IMR-90 (cell line): Measurements from ENCODE around the gene DBNDD1. TPM values are rescaled to one million over a fixed set of nuclear protein-coding genes. Genes with fewer than 3 reads are reported as not detected.

Experiments
- ATAC-seq: fragments of 200-7000 bp; cut with Tn5 transposase; 2 replicates; pipeline ENCODE4 v1.9.1; 2020; ENCODE audit warnings: low read depth, mild to moderate bottlenecking, moderate library complexity
- BruUV-seq: library from RNA; stranded (reverse); fragments of 400-500 nt; replicated peaks from 2 replicates; lab custom pipeline; 2021; lab: Mats Ljungman, UMichigan
- CTCF ChIA-PET: fragments of 300-600 bp; formaldehyde crosslinking; extraction: SDS; loops from one replicate; lab custom pipeline; 2021; ENCODE audit warnings: antibody characterized with exemption; lab: Yijun Ruan, JAX
- POLR2A ChIA-PET: fragments of 300-600 bp; sonication (Branson Sonifier 250); formaldehyde crosslinking; loops from one replicate; lab custom pipeline; 2022; ENCODE audit warnings: antibody characterized with exemption; ENCODE audit not compliant: unreplicated experiment; lab: Charles Lee
- DNase-seq: peaks from one replicate; pipeline ENCODE4 v3.0.0; 2013
- H2AFZ ChIP-seq: replicated peaks from 2 replicates; pipeline ENCODE3; 2013; ENCODE audit warnings: low read length, mild to moderate bottlenecking; ENCODE audit not compliant: poor library complexity
- H2AK5ac ChIP-seq: 2 replicates; pipeline ENCODE4 v1.6.1; 2013; ENCODE audit warnings: low read depth, low read length, inconsistent platforms
- H2AK9ac ChIP-seq: replicated peaks from 2 replicates; pipeline ENCODE3; 2013; ENCODE audit warnings: mild to moderate bottlenecking, low read depth, low read length, moderate library complexity; ENCODE audit not compliant: poor library complexity
- H2BK120ac ChIP-seq: 2 replicates; pipeline ENCODE4 v1.6.1; 2013; ENCODE audit warnings: low read depth, low read length, inconsistent platforms
- H2BK15ac ChIP-seq: 3 replicates; pipeline ENCODE4 v1.6.1; 2013; ENCODE audit warnings: low read depth, low read length, inconsistent platforms
- H2BK20ac ChIP-seq: 2 replicates; pipeline ENCODE4 v1.6.1; 2013; ENCODE audit warnings: low read depth, mild to moderate bottlenecking, inconsistent platforms, low read length, moderate library complexity
- H2BK5ac ChIP-seq: 2 replicates; pipeline ENCODE4 v1.6.1; 2013; ENCODE audit warnings: mild to moderate bottlenecking, low read depth, low read length, inconsistent platforms; ENCODE audit not compliant: poor library complexity, severe bottlenecking
- H3K14ac ChIP-seq: replicated peaks from 2 replicates; pipeline ENCODE4 v1.6.1; 2013; ENCODE audit warnings: low read depth, low read length, inconsistent platforms
- H3K18ac ChIP-seq: 2 replicates; pipeline ENCODE4 v1.6.1; 2013; ENCODE audit warnings: low read depth, low read length, control low read depth
- H3K23ac ChIP-seq: 2 replicates; pipeline ENCODE4 v1.6.1; 2013; ENCODE audit warnings: low read depth, low read length, inconsistent platforms
- H3K27ac ChIP-seq: 2 replicates; pipeline ENCODE4 v1.5.1; 2013; ENCODE audit warnings: mild to moderate bottlenecking, control low read depth, low read length; ENCODE audit not compliant: insufficient read depth
- H3K27me3 ChIP-seq: 2 replicates; pipeline ENCODE4 v1.6.1; 2013; ENCODE audit warnings: low read length; ENCODE audit not compliant: control insufficient read depth, insufficient read depth
- H3K36me3 ChIP-seq: 2 replicates; pipeline ENCODE4 v1.6.1; 2013; ENCODE audit warnings: low read length, mixed read lengths; ENCODE audit not compliant: control insufficient read depth, insufficient read depth
- H3K4ac ChIP-seq: 2 replicates; pipeline ENCODE4 v1.6.1; 2013; ENCODE audit warnings: low read depth, low read length, inconsistent platforms
- H3K4me1 ChIP-seq: 2 replicates; pipeline ENCODE4 v1.6.1; 2013; ENCODE audit warnings: low read length, mixed read lengths; ENCODE audit not compliant: control insufficient read depth, insufficient read depth
- H3K4me2 ChIP-seq: 2 replicates; pipeline ENCODE4 v1.6.1; 2013; ENCODE audit warnings: low read depth, mild to moderate bottlenecking, control low read depth, low read length, moderate library complexity
- H3K4me3 ChIP-seq: 2 replicates; pipeline ENCODE4 v1.5.1; 2013; ENCODE audit warnings: low read depth, mild to moderate bottlenecking, control low read depth, low read length, moderate library complexity; ENCODE audit not compliant: insufficient read depth
- H3K56ac ChIP-seq: 2 replicates; pipeline ENCODE4 v1.6.1; 2013; ENCODE audit warnings: low read length, inconsistent platforms; ENCODE audit not compliant: insufficient read depth; ENCODE audit errors: extremely low read depth
- H3K79me1 ChIP-seq, 2 experiments: 2 replicates each; pipeline ENCODE4 v1.6.1; 2013; ENCODE audit warnings: low read length in 2 of 2, inconsistent platforms in 1 of 2, low read depth in 1 of 2
- H3K9ac ChIP-seq: 2 replicates; pipeline ENCODE4 v1.6.1; 2013; ENCODE audit warnings: low read depth, low read length, control low read depth
- H3K9me1 ChIP-seq: 2 replicates; pipeline ENCODE4 v1.6.1; 2013; ENCODE audit warnings: low read length, inconsistent platforms; ENCODE audit not compliant: insufficient read depth
- H3K9me3 ChIP-seq: 2 replicates; pipeline ENCODE4 v1.6.1; 2013; ENCODE audit warnings: low read length; ENCODE audit not compliant: control insufficient read depth, insufficient read depth
- H4K20me1 ChIP-seq: 2 replicates; pipeline ENCODE4 v1.6.1; 2013; ENCODE audit warnings: low read length, inconsistent platforms; ENCODE audit not compliant: insufficient read depth
- H4K5ac ChIP-seq: 2 replicates; pipeline ENCODE4 v1.6.1; 2013; ENCODE audit warnings: mild to moderate bottlenecking, low read depth, low read length, control low read depth
- H4K8ac ChIP-seq, 2 experiments: 2 replicates each; pipeline ENCODE4 v1.6.1; 2013; ENCODE audit warnings: low read depth in 2 of 2, low read length in 2 of 2, control low read depth in 1 of 2, inconsistent platforms in 1 of 2
- H4K91ac ChIP-seq: 2 replicates; pipeline ENCODE4 v1.6.1; 2013; ENCODE audit warnings: low read depth, low read length, inconsistent platforms; ENCODE audit not compliant: insufficient read depth
- BHLHE40 ChIP-seq: fragments of 150-350 bp; IDR thresholded peaks from 2 replicates; pipeline ENCODE4 v1.6.1; 2016; ENCODE audit warnings: mild to moderate bottlenecking, low read depth, low read length
- CEBPB ChIP-seq: IDR thresholded peaks from 2 replicates; pipeline ENCODE4 v1.6.1; 2012; ENCODE audit warnings: low read depth, low read length, improper control_type of control experiment
- CHD1 ChIP-seq: IDR thresholded peaks from 2 replicates; pipeline ENCODE4 v1.6.1; 2012; ENCODE audit warnings: low read depth, low read length, improper control_type of control experiment
- FOS ChIP-seq: fragments of 150-350 bp; IDR thresholded peaks from 2 replicates; pipeline ENCODE4 v1.6.1; 2016; ENCODE audit warnings: low read depth, low read length
- MAFK ChIP-seq: IDR thresholded peaks from 2 replicates; pipeline ENCODE4 v1.6.1; 2012; ENCODE audit warnings: low read depth, low read length, improper control_type of control experiment
- MAZ ChIP-seq: IDR thresholded peaks from 2 replicates; pipeline ENCODE4 v1.6.1; 2012; ENCODE audit warnings: low read depth, mild to moderate bottlenecking, low read length, improper control_type of control experiment, moderate library complexity, borderline replicate concordance
- MXI1 ChIP-seq: IDR thresholded peaks from 2 replicates; pipeline ENCODE4 v1.6.1; 2012; ENCODE audit warnings: low read depth, mild to moderate bottlenecking, low read length, moderate library complexity, borderline replicate concordance
- NFE2L2 ChIP-seq: fragments of 150-350 bp; IDR thresholded peaks from 2 replicates; pipeline ENCODE4 v1.6.1; 2016; ENCODE audit warnings: low read depth, mild to moderate bottlenecking, low read length
- POLR2A ChIP-seq: IDR thresholded peaks from 2 replicates; pipeline ENCODE4 v1.6.1; 2012; ENCODE audit warnings: mild to moderate bottlenecking, low read depth, low read length
- RAD21 ChIP-seq: IDR thresholded peaks from 2 replicates; pipeline ENCODE4 v1.6.1; 2012; ENCODE audit warnings: low read length, improper control_type of control experiment
- RCOR1 ChIP-seq: IDR thresholded peaks from 2 replicates; pipeline ENCODE4 v1.6.1; 2012; ENCODE audit warnings: mild to moderate bottlenecking, low read length, improper control_type of control experiment; ENCODE audit not compliant: insufficient replicate concordance
- RFX5 ChIP-seq: IDR thresholded peaks from 2 replicates; pipeline ENCODE4 v1.8.0; 2012; ENCODE audit warnings: low read depth, mild to moderate bottlenecking, low read length, moderate library complexity
- SMC3 ChIP-seq: fragments of 150-350 bp; IDR thresholded peaks from 2 replicates; pipeline ENCODE4 v1.6.1; 2016; ENCODE audit warnings: low read depth, mild to moderate bottlenecking, antibody characterized with exemption, low read length, moderate library complexity
- WGBS, 2 experiments: methylation state at CpG; one replicate each; pipeline versions ENCODE4 v1.1.5 to v1.1.7; 2013; ENCODE audit warnings: missing lambda C conversion rate in 2 of 2; ENCODE audit not compliant: insufficient read length in 1 of 2; ENCODE audit errors: extremely low coverage in 2 of 2; 5-methylcytosine and 5-hydroxymethylcytosine counted together
- dilution Hi-C: fragments of 300-500 bp; cut with HindIII; formaldehyde crosslinking; loops from one replicate; pipeline ENCODE4 v1.14.3; 2018; ENCODE audit warnings: low sequenced_read_pairs; ENCODE audit not compliant: unreplicated experiment
- in situ Hi-C: fragments of 300-500 bp; cut with MboI; formaldehyde crosslinking; loops from 3 replicates; pipeline ENCODE4 v1.14.3; 2019; ENCODE audit warnings: low sequenced_read_pairs, inconsistent platforms, mixed read lengths
- intact Hi-C: fragments of 100-400 bp; cut with micrococcal nuclease; formaldehyde crosslinking; loops from 2 replicates; pipeline ENCODE4 v1.10.0; 2022
- polyA plus RNA-seq, 3 experiments: library from polyadenylated mRNA; depleted of rRNA; stranded (reverse); fragments of >200 nt; gene quantifications; 2 replicates each; pipeline ENCODE4 v1.2.3, GENCODE V29; 2012; ENCODE audit warnings: low replicate concordance in 1 of 3
- total RNA-seq: library from RNA; depleted of rRNA; stranded (reverse); fragments of >200 nt; gene quantifications from 2 replicates; pipeline ENCODE4 v1.2.3, GENCODE V29; 2012
- TF ChIP-seq, protein P1 (sequence below): fragments of 150-350 bp; IDR thresholded peaks from 2 replicates; pipeline ENCODE4 v1.6.1; 2017; ENCODE audit warnings: mild to moderate bottlenecking, antibody characterized with exemption, low read length, low read depth
- TF ChIP-seq, protein P2 (sequence below): fragments of 150-350 bp; IDR thresholded peaks from 2 replicates; pipeline ENCODE4 v1.6.1; 2016; ENCODE audit warnings: low read depth, mild to moderate bottlenecking, low read length, moderate library complexity, borderline replicate concordance
- TF ChIP-seq, protein P3 (sequence below): conservative IDR thresholded peaks from 2 replicates; pipeline ENCODE4 v1.5.1; 2012; ENCODE audit warnings: mild to moderate bottlenecking, low read depth, low read length, improper control_type of control experiment

The DBNDD1 gene
- total and polyA plus RNA-seq, 2 of the 4 experiments (the other 2 are of a cell fraction), result 3.4 to 23.0 TPM

DNA sequence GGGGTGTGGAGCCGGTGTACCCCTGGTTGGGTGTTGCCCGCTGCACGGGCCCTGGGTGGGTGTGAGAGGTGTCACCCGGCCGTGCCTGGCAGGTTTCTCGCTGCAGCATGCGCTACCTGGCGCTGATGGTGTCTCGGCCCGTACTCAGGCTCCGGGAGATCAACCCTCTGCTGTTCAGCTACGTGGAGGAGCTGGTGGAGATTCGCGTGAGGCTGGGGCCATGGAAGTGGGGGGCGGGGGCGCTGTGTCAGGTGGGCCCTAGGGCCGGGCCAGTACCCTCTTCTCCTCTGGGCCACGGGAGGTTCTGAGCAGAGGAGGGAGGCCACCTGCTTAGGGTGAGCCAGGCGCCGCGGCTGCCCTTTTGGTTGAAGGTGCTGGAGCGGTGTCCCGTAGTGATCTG, 57.3 kb downstream of the DBNDD1 start:
- H2BK5ac ChIP-seq, result no peak overlapping the region
- H2AK9ac ChIP-seq, result no peak overlapping the region
- H3K4me3 ChIP-seq, result no peak overlapping the region
- 95% methylated on average over 8 of the region's 23 CpGs; no CpG with 5 or more reads in 1 of the 2 experiments for WGBS, 2 experiments
- peaks cover 49% of the 10 kb centered on the region for H3K36me3 ChIP-seq
- no peak overlapping the region for H2BK20ac ChIP-seq
- no peak overlapping the region for H4K5ac ChIP-seq
- POLR2A ChIA-PET, result no interaction called here
- H3K4me2 ChIP-seq, result no peak overlapping the region
- H3K27ac ChIP-seq, result no peak overlapping the region
- no peaks in the 10 kb centered on the region; the same call in 1 of the 2 replicates for H3K9me1 ChIP-seq
- dilution Hi-C loops, result no loop called here
- no peak overlapping the region for H2AK5ac ChIP-seq
- ATAC-seq, result no peak
- peaks cover 0 to 15% of the 10 kb centered on the region in 2 experiments; a peak in 2 of 4 replicates for H3K79me1 ChIP-seq
- H4K8ac ChIP-seq, result no peak overlapping the region
- no peaks in the 10 kb centered on the region for H3K9me3 ChIP-seq
- H2BK120ac ChIP-seq, result no peak overlapping the region
- H3K9ac ChIP-seq, result no peak overlapping the region
- no peak overlapping the region for H3K56ac ChIP-seq
- intact Hi-C loops, result no loop called here
- H3K18ac ChIP-seq, result no peak overlapping the region
- H3K4me1 ChIP-seq, result no peaks in the 10 kb centered on the region
- BruUV-seq, result no TSS peak
- H2AFZ ChIP-seq, result no peak overlapping the region
- no peak overlapping the region for H2BK15ac ChIP-seq
- no peak for DNase-seq
- H4K20me1 ChIP-seq, result peaks cover 4% of the 10 kb centered on the region; the same call in 1 of the 2 replicates
- CTCF ChIA-PET, result no interaction called here
- in situ Hi-C loops, result no loop called here
- no peak overlapping the region for H3K4ac ChIP-seq
- H3K14ac ChIP-seq, result no peak overlapping the region
- no peak overlapping the region for H3K23ac ChIP-seq
- no peak for TF ChIP-seq CHD1
- no peak for TF ChIP-seq MXI1
- no peak for TF ChIP-seq MAZ
- no peak for TF ChIP-seq CEBPB
- TF ChIP-seq RFX5, result no peak
- TF ChIP-seq, protein P1, sequence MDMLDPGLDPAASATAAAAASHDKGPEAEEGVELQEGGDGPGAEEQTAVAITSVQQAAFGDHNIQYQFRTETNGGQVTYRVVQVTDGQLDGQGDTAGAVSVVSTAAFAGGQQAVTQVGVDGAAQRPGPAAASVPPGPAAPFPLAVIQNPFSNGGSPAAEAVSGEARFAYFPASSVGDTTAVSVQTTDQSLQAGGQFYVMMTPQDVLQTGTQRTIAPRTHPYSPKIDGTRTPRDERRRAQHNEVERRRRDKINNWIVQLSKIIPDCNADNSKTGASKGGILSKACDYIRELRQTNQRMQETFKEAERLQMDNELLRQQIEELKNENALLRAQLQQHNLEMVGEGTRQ, result no peak
- TF ChIP-seq NFE2L2, result no peak
- TF ChIP-seq, protein P2, sequence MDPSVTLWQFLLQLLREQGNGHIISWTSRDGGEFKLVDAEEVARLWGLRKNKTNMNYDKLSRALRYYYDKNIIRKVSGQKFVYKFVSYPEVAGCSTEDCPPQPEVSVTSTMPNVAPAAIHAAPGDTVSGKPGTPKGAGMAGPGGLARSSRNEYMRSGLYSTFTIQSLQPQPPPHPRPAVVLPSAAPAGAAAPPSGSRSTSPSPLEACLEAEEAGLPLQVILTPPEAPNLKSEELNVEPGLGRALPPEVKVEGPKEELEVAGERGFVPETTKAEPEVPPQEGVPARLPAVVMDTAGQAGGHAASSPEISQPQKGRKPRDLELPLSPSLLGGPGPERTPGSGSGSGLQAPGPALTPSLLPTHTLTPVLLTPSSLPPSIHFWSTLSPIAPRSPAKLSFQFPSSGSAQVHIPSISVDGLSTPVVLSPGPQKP, result no peak
- TF ChIP-seq MAFK, result no peak
- TF ChIP-seq POLR2A, result no peak
- TF ChIP-seq RAD21, result no peak
- TF ChIP-seq BHLHE40, result no peak
- no peak for TF ChIP-seq RCOR1
- no peak for TF ChIP-seq FOS
- no peak for TF ChIP-seq SMC3
- TF ChIP-seq, protein P3, sequence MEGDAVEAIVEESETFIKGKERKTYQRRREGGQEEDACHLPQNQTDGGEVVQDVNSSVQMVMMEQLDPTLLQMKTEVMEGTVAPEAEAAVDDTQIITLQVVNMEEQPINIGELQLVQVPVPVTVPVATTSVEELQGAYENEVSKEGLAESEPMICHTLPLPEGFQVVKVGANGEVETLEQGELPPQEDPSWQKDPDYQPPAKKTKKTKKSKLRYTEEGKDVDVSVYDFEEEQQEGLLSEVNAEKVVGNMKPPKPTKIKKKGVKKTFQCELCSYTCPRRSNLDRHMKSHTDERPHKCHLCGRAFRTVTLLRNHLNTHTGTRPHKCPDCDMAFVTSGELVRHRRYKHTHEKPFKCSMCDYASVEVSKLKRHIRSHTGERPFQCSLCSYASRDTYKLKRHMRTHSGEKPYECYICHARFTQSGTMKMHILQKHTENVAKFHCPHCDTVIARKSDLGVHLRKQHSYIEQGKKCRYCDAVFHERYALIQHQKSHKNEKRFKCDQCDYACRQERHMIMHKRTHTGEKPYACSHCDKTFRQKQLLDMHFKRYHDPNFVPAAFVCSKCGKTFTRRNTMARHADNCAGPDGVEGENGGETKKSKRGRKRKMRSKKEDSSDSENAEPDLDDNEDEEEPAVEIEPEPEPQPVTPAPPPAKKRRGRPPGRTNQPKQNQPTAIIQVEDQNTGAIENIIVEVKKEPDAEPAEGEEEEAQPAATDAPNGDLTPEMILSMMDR, result no peak
- H4K91ac ChIP-seq, result no peak overlapping the region
- H3K27me3 ChIP-seq, result no peaks in the 10 kb centered on the region
